Activated T-cell treated with anti-CD3 and anti-CD28 coated beads, Interleukin-2, amount 50 U/mL, for 1 hour (primary cell): Measurements from ENCODE around the gene PLK5.
"Not testable (repeated sequence)": the region's sequence is repeated elsewhere in the genome, so short reads cannot be mapped to it uniquely, and the experiment has no call there.

Experiments
- DNase-seq: peaks from one replicate; pipeline ENCODE4 v3.0.0-alpha.2; 2020

The PLK5 gene

GRCh38 chr19:1508507-1508856 lies 15.4 kb upstream of the PLK5 start:
- no peak for DNase-seq

DNA sequence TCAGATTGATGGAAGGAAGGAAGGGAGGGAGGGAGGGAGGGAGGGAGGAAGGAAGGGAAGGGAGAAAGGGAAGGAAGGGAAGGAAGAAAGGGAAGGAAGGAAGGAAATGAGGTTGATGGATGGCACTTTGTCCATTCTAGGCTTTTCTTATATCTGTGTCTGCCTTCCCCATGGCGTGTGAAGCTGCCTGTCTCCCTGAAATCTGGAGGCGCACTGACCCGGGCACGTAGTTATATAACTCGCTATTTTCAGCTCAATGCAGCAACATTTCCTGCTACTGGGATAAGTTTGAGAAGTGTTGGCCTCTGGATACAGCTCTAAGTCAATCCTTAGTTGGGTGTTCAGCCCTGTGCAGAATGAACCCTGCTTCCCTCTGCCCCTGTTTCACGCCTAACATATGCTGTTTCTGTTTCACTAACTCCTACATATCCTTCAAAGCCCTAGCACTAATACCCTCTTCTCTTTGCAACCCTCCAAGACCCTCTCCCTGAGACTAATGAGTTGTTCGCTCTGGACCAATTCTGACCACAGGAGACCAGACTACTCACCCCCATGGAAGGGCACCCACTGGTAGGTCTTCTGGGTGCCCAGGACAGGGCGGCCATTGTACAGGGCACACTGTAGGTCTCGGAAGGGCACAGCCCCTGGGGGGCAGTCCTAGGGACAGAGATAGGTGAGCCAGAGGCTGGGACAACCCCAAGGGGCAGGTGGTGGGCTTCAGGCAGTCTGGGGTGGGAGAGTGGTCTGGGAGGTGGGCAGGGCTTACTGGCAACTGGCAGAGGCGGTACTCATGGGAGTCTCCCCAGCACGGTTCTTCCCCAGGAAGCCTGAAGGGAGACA lies 14.1 kb upstream of the PLK5 start:
- no peak for DNase-seq

DNA sequence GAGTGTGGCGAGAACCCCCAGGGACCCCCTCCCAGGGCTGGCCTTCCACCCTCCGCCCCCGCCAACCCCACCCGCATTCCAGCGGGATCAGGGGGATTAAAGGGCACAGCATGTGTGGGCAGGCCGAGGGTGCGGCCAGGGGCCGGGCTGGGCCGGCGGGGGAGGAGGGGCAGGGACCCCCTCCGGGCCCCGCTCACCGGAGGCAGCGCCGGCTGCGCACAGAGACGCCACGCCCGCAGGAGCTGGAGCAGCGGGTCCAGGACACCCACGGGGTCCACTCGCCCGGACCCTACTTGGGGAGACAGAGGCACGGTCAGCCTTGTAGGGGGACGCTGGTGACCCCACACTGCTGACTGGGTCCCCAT lies 13.5 kb upstream of the PLK5 start:
- no peak for DNase-seq

DNA sequence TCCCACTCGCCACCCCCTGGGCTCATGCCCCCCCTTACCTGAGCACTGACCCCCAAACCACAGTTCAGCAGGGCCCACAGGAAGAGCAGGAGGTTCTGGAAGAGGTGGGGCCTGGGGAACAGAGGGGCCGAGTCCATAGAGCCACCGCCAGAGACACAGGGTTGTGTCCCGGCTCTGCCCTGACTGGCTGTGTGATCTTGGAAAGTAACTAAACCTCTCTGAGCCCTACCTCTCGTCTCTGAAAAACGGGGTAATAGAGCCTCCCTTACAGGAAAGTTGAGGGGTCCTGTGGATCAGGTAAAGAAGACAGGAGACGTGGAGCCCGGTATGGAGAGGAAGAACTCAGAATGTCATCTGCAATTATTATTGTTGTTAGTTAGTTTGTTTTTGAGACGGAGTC lies 13.1 kb upstream of the PLK5 start:
- no peak for DNase-seq

GRCh38 chr19:1511318-1512317 lies 12.3 kb upstream of the PLK5 start:
- DNase-seq: no peak

DNA sequence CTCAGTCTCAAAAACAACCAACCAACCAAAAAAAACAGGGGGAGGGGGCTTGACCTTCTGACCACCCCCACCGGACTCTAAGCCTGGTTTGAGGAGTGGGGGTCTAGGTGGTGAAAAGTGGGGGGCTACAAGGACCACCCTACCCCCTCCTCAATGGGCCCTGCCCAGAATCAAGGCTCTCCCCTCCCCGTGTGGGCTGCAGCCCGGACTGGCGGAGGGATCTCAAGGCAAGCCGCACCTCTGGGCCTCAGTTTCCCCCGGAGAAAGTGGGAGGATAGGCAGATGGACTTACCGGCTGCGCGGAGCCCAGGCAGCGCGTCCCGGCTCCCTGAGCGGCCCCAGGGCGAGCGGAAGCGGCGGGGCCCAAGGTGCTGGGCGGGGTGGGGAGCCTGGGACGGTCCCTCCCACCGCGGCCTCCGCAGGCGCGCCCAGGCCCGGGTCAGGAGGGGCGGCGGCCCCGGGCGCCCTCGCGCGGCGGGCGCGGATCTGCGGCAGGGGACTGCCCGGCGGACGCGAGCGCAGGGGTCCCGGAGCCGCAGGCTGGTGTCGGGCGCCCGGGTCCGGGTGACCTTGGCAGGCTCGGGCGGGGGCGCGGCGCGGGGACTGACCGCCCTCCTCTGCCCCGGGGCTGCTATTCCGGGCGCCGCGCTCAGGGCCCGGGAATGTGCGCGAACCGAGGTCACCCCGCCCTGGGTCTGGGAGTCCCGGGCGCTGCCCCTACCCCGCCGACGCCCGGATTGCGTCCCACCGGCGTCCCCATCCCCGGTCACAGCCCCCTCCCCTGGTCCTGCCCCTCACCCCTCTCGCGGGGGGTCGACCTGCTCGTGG lies 11.0 kb upstream of the PLK5 start, which contains the start of gene ADAMTSL5:
TSS of gene ADAMTSL5 (minus strand) at position 349 of the 828 bp plus-strand sequence. CDS start 2,076 bp downstream, outside the sequence.
- DNase-seq: peak; percentile 66

- DNase-seq: peak; percentile 74
Measured at GRCh38 chr19:1513499-1514294, 10.2 kb upstream of the PLK5 start.

DNA sequence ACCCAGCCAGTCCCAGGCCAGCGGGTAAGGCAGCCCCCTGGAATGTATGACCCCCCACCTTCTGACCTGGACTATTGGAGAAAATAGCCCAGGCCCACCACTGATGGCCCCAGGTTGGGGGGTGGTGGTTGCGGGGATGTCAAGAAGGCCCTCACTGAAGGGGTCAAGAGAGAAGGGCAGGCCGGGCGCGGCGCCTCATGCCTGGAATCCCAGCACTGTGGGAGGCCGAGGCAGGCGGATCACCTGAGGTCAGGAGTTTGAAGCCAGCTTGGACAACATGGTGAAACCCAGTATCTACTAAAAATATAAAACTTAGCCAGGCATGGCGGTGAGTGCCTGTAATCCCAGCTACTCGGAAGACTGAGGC lies 9.6 kb upstream of the PLK5 start:
- no peak for DNase-seq

GRCh38 chr19:1514986-1515721 lies 8.7 kb upstream of the PLK5 start:
- no peak for DNase-seq

DNA sequence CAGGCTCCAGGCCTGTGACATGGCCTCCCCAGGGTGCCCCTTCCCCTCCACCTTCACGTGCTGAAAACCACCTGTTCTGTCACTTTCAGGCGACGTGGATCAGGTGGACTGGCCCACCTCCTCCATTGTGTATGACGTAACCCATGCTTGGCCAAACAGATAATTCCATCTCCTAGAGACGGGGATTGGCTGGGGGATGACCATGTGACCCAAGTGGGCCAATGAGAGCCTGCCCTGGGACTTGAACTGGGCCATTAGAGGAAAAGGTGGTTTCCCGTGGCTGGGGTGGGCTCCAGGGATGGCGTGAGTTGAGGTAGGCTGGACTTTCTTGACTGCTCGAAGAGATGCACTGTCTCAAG lies 7.5 kb upstream of the PLK5 start:
- no peak for DNase-seq

- no peak for DNase-seq
Measured at GRCh38 chr19:1518471-1518870, 5.4 kb upstream of the PLK5 start.

DNA sequence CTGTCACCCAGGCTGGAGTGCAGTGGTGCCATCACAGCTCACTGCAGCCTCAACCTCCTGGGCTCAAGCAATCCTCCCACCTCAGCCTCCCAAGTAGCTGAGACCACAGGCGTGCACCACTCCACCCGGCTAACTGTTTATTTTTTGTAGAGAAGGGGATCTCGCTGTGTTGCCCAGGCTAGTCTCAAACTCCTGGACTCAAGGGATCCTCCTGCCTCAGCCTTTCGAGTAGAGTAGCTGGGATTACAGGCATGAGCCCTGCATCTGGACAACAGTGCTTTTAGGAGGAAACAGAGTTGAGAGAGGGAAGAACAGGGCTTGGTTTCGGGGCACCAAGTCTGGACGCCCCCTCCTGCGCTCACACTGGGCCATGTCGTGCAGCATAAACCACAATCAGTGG lies 4.1 kb upstream of the PLK5 start:
- DNase-seq: not testable (repeated sequence)

GRCh38 chr19:1520203-1520780 lies 3.6 kb upstream of the PLK5 start:
- no peak for DNase-seq

- no peak for DNase-seq
Measured at GRCh38 chr19:1521636-1522035, 2.2 kb upstream of the PLK5 start.

DNA sequence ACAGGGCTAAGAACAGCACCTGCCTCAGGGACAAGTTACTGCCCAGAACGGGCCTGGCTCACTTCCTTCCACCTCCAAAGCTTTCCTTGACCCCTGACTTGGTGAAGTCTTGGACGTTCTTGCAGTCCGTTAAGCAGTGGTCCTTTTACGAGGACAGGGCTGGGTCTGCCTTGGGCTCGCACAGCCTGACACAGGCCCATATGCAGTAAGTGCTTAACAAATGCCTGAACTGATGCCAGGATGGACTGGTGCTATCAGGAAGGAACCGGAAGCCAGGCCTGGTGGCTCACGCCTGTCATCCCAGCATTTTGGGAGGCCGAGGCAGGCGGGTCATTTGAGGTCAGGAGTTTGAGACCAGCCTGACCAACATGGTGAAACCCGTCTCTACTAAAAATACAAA lies 1.8 kb upstream of the PLK5 start:
- DNase-seq: no peak

- DNase-seq: no peak
Measured at GRCh38 chr19:1522838-1523237, 1.0 kb upstream of the PLK5 start.

DNA sequence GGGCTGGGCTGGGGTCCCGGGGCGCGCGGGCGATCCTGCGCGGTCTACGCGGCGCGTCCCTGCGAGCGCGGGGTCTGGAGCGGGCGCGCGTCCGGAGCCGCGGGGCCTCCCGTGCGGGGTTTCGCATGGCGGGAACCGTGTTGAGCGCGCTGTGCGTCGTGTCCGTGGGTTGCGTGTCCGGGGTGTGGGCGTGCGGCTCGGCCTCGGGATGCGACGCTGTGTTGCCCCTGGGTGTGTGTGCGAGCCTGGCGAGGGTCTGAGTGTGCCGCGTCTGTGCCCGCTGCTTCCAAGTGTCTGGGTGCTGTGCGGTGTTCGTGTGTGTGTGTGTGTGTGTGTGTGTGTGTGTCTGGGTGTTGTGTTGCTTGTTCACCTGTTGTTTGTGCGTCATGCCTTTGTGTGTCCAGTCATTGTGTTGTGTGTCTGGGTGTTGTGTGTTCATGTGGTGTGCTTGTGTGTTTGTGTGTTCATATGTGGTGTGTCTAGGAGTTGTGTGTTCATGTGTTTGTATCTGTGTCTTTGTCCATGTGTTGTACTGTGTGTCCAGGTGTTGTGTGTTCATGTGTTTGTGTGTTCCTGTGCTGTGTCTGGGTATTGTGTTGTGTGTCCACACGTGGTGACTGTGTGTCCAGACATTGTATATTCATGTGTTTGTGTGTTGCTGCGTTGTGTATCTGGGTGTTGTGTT lies 552 bp downstream of the PLK5 start:
- no peak for DNase-seq

- no peak for DNase-seq
Measured at GRCh38 chr19:1524972-1525325, 1.1 kb downstream of the PLK5 start.

GRCh38 chr19:1525343-1525742 lies 1.5 kb downstream of the PLK5 start:
- no peak for DNase-seq

DNA sequence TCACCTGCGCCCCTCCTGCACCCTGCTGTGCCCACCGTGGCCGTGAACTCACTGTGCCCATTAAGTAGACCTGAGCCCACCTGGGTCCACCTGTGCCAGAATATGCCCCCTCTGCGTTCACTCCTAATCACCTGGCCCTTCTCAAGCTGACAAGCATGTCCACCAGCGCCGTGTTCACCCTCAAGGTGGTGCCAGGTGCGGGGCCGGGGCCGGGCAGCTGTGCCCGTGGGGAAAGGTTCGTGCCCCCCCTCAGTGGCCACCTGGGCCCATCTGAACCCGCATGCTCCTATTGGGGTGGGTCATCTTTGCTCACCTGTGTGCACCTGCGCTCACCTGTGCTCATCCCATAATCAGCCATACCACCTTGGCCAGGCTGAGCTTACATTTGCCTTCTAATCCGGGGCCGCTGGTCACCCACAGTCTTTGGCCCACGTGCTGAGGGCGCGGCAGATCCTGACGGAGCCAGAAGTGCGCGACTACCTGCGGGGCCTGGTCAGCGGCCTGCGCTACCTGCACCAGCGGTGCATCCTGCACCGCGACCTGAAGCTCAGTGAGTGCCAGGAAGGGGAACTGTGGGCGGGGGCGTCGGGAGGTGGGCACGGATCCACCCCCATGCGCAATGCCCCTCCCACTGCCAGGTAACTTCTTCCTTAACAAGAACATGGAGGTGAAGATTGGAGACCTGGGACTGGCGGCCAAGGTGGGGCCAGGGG lies 2.3 kb downstream of the PLK5 start:
- no peak for DNase-seq
